HL-60/S4 treated with retinoic acid at 250 ng/mL for 4 days and 3 days (cell line): ENCODE data around the gene TNS1.

Source experiments
- in situ Hi-C: fragments of 300-500 bp; cut with MboI; formaldehyde crosslinking; loops from 2 replicates; pipeline ENCODE4 v1.7.0; 2022; ENCODE audit warnings: low sequenced_read_pairs

TNS1 gene

DNA sequence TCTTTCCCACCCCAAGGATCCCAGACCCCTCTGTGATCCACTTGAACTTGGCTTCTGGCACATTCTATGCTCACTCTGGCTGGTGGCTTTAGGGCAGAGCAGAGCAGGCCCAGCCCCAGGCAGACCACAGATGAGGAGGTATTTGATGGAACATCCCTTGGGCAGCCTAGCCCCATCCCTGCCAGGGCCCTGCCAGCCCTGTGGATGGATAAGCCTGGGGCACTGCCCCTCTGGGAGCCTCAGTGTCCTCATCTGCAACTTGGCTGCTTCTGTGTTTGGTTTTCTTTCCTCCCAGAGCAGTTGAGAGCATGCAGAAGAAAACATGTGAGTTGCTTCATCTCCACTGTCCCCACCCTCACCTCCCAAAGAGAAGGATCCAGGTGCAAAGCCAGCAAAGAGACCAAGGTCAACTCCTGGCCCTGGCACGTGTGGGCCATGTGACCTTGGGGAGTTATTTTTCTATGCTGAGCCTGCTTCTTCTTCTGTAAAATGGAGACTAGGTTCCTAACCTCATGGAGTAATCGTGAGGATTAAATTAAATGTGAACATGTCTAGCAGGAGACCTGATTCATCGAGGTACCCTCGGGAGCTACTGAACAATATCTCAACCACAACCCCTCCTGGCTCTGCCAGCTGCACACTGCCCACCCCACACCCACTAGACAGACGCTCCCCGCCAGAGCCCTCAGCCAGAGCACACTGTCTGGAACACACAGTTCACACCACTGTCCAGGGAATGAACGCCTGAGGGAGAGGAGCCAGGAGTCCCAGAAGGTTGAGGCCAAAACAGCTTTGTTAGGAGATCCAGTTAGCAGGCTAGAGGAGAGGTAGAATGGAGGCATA, 14.6 kb upstream of the TNS1 start:
- in situ Hi-C loops: no loop called here

DNA sequence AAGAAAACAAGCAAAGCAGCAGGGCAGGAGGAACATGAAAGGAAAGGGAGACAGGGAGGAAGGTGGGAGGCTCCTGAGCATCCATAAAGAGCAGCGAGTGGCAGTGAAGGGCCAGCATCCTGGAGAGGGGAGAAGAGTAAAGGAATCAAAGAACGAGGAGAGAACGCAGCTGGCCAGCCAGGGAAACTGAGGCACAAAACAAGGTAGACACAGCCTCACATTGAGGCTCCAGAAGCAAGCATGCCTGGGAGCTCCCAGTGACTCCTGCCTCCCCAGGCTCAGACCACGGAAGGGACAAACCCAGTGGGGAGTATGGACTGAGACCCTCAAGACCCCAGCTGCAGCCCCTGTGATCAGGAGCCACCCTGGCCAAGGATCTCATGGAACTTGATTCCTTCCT, 14.0 kb upstream of the TNS1 start:
- in situ Hi-C loops: no loop called here

DNA sequence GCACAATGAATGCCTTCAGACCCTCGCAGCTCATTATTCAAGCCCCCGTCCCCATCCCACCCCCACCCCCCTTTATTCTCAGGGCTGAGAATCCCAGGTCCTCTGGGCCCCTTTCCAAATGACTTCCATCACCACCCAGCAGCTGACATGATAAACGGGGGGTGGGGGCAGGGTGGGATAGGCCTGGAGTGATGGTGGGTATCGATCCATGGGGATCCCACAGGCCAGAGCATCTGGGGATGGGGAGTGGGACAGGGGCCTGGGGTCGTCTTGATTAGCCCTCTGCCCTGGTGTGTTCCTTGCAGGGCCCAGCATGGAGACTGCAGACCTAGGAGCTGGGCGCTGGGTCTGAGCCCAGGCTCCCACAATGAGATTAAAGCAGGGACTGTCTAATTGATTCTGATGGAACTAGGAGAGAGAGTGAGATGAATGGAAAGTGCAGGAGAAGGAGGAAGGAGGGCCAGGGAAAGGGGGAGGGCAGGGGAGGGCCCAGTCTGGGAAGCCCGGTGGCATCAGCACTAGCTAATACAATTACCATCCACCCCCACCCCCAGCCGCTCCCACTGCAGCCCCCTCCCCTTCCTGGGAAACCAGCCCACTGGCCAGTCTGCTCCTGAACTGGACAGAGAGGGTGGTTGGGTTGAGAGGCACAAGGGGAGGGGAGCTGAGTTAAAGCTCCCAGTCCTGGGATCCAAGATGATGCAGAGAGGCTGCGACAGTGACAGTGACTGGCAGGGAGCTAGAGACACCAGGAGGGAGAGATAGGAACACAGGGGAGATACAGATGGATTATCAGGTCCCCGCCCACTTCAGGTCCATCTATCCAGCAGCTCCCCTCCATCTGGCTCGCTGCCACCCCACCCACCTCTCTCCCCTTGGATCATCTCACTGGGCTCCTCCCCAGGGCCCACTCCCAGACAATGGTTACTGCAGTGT, 13.1 kb upstream of the TNS1 start:
- in situ Hi-C loops: no loop called here

DNA sequence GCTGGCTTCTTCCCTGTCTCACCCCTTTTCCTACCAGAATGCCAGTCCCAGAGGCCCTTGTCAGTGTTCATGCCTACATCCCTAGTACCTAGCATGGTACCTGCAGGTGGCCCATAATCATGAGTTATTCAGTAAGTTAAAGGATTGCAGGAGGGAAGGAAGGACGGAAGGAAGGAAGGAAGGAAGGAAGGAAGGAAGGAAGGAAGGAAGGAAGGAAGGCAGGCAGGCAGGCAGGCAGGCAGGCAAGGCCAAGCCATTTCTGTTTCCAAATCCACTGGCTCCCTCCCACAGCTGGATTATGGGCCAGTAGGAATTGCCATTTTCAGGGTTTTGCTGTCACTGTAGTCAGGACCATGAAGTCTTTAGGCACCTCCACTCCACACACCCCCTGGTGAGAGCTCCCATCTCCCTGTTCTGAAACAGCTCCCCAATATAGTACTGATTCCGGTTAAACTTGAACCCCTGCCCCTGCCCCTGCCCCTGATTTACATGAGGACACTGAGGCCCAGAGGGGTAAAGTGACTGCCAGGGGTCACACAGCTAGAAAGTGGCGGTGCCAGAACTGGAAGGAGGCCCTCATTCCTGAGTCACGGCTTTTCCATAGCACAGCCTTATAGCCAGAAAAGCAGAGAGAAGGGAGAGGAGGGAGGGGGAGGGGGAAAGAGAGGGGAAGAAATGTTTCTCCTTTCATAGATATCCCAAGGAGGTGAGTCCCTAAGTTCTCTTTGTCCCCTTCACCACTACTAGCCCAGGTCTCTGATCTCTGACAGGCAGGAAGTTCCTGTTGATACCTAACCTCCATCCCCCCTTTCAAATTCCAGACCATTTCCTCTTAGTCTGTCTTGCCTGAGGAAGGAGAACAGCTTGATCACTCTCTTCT, 12.2 kb upstream of the TNS1 start:
- in situ Hi-C loops: no loop called here

DNA sequence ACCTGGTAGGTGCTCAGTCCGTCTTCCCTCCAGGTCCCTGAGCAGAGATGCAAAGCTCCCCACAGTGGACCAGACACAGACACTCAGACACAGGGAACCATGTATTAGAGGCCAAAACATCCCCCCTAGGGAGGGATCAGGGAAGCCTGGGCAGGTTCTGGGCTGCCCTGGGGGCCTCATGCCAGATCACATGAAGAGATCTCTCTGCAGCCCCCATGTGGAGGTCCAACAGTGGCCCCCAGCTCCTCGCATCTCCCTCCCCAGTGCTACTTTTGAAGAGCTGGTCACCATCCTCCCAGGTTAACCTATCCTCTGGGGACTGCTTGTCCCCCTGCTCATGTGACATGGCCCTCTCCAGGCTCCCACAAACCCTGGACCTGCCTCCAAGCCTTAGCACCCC, 10.5 kb upstream of the TNS1 start:
- in situ Hi-C loops: no loop called here

DNA sequence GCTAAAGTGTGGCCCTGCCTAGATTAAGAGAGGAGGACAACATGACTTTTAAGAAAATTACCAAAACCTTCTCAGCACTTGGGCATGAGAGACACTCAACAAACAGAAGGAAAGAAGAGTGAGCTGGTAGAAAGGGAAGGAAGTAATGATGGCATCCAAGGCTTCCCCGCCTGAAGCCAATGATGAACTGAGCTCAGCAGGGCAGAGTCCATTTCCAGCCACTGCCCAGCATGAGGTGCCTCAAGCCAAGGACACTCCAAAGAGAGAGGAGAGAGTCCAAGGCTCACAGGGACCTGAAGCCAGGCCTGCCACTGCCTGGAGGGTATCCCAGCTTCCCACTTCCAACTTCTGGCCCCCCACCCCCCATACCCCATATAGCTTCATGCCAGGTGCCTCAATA, 9.5 kb upstream of the TNS1 start:
- in situ Hi-C loops: no loop called here

DNA sequence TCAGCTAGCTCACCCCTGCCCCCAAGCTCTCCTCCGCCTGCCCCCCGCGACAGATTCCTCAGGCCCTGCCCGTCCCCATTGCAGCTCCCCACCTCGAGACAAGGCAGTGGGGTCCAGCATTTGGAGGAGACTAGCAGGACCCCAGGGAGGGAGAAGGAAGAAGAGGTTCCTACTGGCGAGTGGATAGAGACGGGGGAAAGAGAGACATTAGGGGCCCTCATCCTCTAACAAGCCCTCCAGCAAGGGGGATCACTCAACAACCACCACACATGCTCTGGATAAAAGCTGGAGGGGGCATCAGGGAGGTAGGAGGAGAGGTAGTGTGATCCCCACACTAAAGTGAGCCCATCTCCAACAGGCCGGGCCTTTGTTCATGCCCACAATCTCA, 8.9 kb upstream of the TNS1 start:
- in situ Hi-C loops: no loop called here

DNA sequence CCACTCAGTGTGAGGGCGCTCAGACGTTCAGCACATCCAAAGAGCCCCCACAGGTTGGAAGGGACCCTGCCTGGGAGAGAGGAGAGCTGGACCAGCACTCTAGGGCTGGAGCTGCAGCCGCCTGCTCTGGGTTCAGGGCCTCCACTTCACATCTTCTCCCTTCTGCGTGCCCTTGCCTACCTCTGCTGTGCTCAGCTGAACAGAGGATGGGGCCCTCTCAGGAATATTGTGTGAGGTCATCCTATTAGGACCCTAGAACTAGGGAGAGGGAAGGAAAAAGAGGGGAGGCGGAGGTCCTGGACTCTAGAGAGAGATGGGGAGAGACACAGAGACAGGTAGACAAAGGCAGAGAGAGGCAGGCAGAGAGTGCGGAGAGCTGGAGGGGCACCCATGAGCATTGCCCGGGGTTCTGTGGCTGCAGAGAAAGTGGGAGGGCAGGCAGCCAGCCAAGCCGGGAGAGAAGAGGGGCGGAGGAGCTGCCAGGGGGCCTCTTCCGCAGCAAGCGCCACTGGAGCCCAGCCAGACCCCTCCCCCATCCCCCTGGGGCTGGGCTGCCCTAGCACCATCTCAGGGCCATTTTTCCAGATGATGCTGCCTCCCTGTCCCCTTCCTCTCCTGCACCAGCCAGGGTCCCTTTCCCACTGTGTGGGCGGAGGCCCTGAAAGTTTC, 8.3 kb upstream of the TNS1 start:
- in situ Hi-C loops: no loop called here

DNA sequence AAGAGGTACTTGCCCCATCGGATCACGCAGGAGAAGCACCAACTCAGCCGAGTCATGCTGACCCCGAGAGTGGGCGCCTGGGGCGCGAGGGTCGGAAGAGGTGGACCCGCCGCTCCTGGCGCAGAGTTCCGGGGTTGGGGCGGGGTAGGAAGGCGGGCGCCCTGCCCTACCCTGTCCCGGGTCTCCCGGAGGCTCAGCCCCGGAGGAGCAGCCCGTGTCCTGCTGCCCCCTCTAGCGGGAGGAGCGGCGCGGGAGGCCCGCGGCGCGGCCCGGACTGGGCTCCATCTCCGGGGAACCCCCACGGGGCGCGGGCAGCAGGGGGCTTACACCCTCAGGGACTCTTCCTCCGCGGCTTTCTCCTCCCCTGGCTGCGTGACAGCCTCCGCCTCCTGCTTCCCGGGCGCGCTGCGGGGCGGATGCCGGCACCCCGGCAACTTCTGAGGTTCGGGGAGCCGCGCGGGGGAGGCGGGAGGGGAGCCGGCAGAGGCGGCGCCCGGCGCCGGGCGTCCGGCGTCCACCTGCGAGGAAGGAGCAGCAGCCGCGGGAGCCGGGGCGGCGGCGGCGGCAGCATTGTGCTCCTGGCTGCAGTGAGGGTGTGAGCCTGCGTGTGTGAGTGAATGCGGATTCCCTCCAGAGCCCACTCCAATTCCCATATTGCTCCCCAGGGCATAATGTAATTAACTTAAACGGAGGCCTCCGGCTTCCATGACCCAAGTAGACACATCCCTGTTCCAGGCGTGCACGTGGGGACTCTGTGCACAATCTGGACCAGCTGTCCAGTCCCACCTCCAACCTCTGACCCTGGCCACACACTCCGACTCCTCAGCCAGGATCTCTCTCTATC, 7.6 kb upstream of the TNS1 start:
- in situ Hi-C loops: no loop called here

DNA sequence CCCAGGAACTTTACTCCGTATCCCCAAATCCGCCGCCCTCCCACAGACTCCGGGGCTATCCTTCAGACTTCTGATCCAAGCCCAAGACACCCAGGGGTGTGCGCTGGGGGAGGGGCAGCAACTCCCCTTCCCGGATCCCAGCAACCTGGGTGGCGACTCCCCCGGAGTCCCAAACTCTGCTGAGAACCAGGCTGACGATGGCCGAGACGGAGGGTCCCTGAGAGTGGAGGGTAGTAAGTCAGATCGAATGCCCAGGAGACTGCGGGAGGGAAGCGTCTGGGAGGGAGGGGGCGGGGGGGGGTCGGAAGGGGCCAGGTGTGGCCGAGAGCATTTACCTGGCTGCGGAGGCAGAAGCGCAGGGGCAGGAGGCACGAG, 7.0 kb upstream of the TNS1 start:
- in situ Hi-C loops: no loop called here

DNA sequence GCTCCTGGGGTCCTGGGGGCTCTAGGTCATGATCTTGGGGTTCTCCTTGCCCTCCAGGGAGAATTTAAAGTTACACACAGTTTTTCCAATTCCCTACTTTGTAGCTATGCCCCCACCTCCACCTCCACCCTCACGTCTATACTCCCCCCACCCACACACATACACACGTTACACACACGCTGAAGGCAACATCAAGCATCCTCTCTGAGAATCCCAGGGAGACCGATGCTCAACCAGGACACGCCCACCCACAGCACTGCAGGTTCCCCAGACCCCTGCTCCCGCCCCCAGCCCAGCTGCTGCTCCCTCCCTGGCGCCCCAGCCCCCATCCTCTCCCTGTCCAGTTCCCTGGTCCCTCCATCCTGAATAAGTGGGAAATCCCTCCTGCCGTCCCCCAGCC, 6.4 kb upstream of the TNS1 start:
- in situ Hi-C loops: no loop called here

DNA sequence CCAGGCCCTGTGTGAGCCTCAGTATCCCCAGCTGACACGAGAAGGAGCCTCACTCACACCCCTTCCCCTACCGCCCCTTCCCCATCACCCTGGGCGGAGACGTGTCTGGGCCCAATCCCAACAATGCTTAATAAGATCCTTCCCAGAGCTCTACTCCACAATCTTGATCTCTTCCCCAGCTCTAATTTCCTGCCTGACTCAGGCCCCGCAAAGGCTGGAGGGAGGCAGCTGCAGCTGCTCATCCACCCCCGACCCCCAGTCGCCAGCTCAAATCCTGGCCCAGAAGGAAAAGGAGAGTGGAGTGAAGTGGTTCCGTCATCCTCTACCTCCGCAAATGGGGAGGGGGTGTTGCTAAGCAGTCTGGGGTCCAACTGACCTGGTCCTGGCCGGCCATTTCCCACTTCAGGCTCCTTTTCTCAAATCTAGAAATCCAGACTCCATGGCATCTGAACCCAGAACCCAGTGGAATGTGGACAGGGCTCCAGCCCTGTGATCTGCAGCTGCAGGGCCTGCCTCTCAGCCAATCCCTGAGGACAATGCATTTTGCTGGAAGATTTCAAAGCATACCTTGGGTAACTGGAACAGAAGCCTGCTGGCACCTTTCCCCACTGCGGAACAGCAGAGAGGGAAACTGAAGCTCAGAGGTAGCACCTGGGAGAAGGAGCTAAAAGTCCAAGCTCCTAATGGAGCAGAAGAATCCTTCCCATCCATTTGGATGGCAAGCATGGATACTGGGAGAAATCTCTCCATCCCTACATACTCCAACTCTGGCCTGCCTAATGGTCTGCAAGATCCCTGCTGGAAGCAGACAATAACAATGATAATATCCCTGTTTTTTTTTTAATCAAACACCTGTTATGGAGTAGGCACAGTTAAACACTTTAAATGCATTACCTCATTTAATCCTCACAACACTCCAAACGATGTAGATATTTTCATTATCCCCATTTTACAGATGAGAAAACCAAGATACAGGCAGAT, 5.6 kb upstream of the TNS1 start:
- in situ Hi-C loops: no loop called here

DNA sequence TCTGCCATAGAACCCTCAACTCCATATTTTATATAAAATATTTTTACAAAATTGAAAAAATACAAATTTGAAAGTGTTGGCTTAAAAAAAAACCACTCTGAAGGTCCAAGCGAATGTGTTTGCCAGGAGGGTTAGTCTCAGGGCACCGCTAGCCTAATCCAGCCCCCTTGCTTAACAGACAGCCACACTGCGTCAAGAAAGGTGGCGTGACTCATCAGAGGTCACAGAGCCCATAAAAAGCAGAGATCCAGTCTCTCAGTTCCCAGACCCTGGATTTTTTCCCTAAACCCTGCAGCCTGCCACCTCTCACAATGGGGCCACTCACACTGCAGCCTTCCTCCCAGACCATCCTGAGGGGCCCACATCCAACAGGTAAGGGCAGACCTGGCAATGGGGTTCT, 3.9 kb upstream of the TNS1 start:
- in situ Hi-C loops: no loop called here

DNA sequence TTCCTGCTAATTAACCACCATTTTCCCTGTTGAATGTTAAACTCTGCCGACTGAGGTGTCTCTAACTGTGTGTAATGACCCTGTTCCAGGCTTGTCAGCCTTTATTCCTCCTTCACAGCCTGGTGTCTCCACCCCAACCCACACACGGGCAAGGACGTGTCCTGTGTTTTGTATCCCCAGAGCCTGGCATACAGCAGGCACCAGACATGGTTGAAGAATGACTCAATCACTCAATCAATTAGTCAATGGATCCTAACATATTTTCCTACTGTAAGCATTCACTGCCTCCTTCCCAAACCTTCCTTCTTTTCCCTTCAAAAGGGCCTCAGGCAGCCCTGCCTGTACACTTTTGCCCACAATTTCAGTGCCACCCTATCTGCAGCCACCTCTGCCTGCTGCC, 2.7 kb upstream of the TNS1 start:
- in situ Hi-C loops: no loop called here

DNA sequence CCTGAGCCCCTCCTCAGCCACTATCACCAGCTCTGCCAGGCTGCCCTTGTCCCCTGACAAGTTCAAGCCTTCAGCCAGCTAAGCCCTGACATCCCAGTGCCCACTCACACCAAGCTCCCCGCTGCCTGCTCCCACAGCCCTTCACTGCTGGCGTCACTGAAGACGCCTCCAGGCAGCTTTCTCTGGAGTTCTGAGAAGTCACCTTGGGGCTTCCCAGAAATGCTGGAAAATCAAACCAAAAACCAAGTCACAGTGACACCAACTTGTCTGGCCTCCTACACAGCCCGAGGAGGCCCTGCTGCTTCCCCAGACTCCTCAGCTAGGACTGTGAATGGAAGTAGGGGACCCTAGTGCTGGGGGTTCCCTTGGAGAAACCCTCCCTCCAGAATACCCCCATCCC, 2.2 kb upstream of the TNS1 start:
- in situ Hi-C loops: no loop called here

DNA sequence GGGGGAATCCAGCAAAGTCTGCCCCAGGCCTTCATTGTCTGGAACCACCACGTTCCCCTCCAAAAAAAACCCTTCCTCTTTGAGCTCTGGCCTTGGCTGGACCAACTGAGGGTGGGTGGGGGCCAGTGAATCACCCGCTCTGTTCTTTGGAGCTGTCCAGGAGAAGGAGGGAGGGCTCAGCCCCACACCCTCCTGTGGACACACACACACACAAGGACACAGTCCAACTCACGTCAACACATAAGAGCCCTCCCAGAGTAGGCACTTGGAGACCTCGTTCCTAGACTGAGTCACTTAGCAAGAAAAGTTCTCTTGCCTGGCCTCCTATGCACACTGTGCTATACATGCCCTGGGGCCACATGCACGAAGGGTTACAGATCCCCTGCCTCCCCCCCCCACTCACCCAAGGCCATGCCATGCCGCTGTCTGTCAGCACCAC, 1.2 kb upstream of the TNS1 start:
- in situ Hi-C loops: no loop called here

DNA sequence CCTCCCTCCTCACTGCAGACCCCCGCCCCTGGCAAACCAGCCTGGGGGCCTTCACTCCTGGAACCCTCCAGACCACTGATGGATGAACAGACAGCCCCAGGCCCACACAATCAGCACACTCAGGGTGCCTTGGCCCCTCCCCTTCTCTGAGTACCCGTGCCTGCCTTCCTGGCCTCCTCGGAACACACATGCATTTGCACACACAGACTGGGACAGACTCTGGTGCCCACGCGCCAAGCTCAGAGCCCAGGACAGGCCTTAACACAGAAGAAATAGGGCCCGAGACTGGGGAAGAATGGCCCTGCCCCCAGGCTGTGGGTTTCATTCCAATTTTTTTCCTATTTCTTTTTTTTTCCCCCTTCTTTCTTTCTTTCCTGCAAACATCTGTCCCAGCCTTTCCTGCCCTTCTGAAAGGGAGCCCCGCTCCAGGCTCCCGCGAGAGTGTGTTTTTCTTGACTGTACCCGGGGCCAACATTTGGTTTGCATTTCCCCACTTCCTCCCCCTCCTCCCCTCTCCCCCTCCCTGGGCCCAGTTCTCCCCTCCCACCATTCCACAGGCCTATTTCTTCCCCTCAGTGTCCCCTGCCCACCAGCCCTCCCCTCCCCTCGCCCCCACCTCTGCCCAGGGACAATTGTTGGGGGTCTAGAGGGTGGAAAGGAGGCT, 618 bp upstream of the TNS1 start:
- in situ Hi-C loops: no loop called here
